SK-N-SH treated with all-trans-retinoic acid at 6 μM for 48 hours (cell line): ENCODE data around the gene CNTN6.
"Not testable (repeated sequence)": the region's sequence is repeated elsewhere in the genome, so short reads cannot be mapped to it uniquely, and the experiment has no call there.

Experiments
- ATAC-seq: fragments of 200-7000 bp; cut with Tn5 transposase; 3 replicates; pipeline ENCODE4 v1.9.1; 2020; ENCODE audit warnings: mild to moderate bottlenecking, moderate library complexity
- ARNTL ChIP-seq: fragments of 450-650 bp; formaldehyde crosslinking; IDR thresholded peaks from 2 replicates; pipeline ENCODE4 v1.5.0; 2020; ENCODE audit warnings: low read depth, mild to moderate bottlenecking, moderate library complexity, borderline replicate concordance
- BACH2 ChIP-seq: fragments of 250-450 bp; sonication (Bioruptor Pico); IDR thresholded peaks from 2 replicates; pipeline ENCODE4 v1.9.0; 2021; ENCODE audit warnings: mild to moderate bottlenecking, borderline replicate concordance
- CSDC2 ChIP-seq: fragments of 250-450 bp; sonication (Bioruptor Pico); IDR thresholded peaks from 2 replicates; pipeline ENCODE4 v1.5.0; 2020; ENCODE audit warnings: mild to moderate bottlenecking, moderate library complexity
- ESRRG ChIP-seq: fragments of 250-450 bp; sonication (Bioruptor Pico); IDR thresholded peaks from 2 replicates; pipeline ENCODE4 v1.6.1; 2021; ENCODE audit warnings: mild to moderate bottlenecking
- ISL1 ChIP-seq: fragments of 250-450 bp; sonication (Bioruptor Pico); IDR thresholded peaks from 2 replicates; pipeline ENCODE4 v2.1.2; 2022; ENCODE audit warnings: mild to moderate bottlenecking, moderate library complexity
- POU6F1 ChIP-seq: fragments of 250-450 bp; sonication (Bioruptor Pico); IDR thresholded peaks from 2 replicates; pipeline ENCODE4 v1.8.0; 2021; ENCODE audit warnings: low read depth, mild to moderate bottlenecking, moderate library complexity, borderline replicate concordance
- PPARA ChIP-seq: fragments of 250-450 bp; sonication (Bioruptor Pico); IDR thresholded peaks from 2 replicates; pipeline ENCODE4 v1.5.0; 2020; ENCODE audit warnings: mild to moderate bottlenecking, borderline replicate concordance
- RARB ChIP-seq: fragments of 250-450 bp; sonication (Bioruptor Pico); IDR thresholded peaks from 2 replicates; pipeline ENCODE4 v1.8.0; 2021; ENCODE audit warnings: mild to moderate bottlenecking, moderate library complexity
- SNAI2 ChIP-seq: fragments of 250-450 bp; sonication (Bioruptor Pico); IDR thresholded peaks from 2 replicates; pipeline ENCODE4 v1.5.0; 2020; ENCODE audit warnings: mild to moderate bottlenecking, moderate library complexity
- TCF4 ChIP-seq: fragments of 250-450 bp; sonication (Bioruptor Pico); IDR thresholded peaks from 2 replicates; pipeline ENCODE4 v1.8.0; 2021; ENCODE audit warnings: mild to moderate bottlenecking, moderate library complexity, borderline replicate concordance
- TOX ChIP-seq: fragments of 250-450 bp; sonication (Bioruptor Pico); IDR thresholded peaks from 2 replicates; pipeline ENCODE4 v1.8.0; 2021; ENCODE audit warnings: mild to moderate bottlenecking, moderate library complexity, borderline replicate concordance
- ZC3H10 ChIP-seq: fragments of 250-450 bp; sonication (Bioruptor Pico); IDR thresholded peaks from 2 replicates; pipeline ENCODE4 v1.5.1; 2021; ENCODE audit warnings: mild to moderate bottlenecking, moderate library complexity
- ZFP3 ChIP-seq: fragments of 250-450 bp; sonication (Bioruptor Pico); IDR thresholded peaks from 2 replicates; pipeline ENCODE4 v1.5.0; 2020; ENCODE audit warnings: mild to moderate bottlenecking, moderate library complexity
- ZNF565 ChIP-seq: fragments of 450-650 bp; formaldehyde crosslinking; conservative IDR thresholded peaks from 2 replicates; pipeline ENCODE4 v1.5.0; 2020; ENCODE audit warnings: low read depth, mild to moderate bottlenecking, moderate library complexity
- ZNF70 ChIP-seq: fragments of 450-650 bp; formaldehyde crosslinking; IDR thresholded peaks from 2 replicates; pipeline ENCODE4 v1.5.0; 2020; ENCODE audit warnings: mild to moderate bottlenecking, moderate library complexity
- ZNF8 ChIP-seq: fragments of 450-650 bp; formaldehyde crosslinking; IDR thresholded peaks from 2 replicates; pipeline ENCODE4 v1.5.0; 2020; ENCODE audit warnings: mild to moderate bottlenecking, moderate library complexity
- TF ChIP-seq, protein P1 (sequence below): fragments of 250-450 bp; sonication (Bioruptor Pico); IDR thresholded peaks from 2 replicates; pipeline ENCODE4 v1.5.1; 2020; ENCODE audit warnings: low read depth, mild to moderate bottlenecking, moderate library complexity

Gene CNTN6

GRCh38 chr3:1381647-1382036, 288.8 kb downstream of the CNTN6 start:
- no peak for ATAC-seq
- TF ChIP-seq TCF4 (no peak), ESRRG (no peak), CSDC2 (CRISPR knock-in tag) (no peak)

DNA sequence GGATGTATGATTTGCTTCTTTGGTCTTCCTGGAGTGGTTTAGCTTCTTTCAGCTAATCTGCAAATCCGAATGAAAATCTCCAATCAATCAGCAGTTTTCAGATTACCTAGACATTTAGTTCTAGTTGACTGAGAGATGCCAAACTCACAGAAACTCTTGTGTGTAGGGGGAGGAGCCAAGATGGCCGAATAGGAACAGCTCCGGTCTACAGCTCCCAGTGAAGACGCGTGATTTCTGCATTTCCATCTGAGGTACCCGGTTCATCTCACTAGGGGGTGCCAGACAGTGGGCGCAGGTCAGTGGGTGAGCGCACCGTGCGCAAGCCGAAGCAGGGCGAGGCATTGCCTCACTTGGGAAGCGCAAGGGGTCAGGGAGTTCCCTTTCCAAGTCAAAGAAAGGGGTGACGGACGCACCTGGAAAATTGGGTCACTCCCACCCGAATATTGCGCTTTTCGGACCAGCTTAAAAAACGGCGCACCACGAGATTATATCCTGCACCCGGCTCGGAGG, 294.6 kb downstream of the CNTN6 start:
- ATAC-seq, result not testable (repeated sequence)

DNA sequence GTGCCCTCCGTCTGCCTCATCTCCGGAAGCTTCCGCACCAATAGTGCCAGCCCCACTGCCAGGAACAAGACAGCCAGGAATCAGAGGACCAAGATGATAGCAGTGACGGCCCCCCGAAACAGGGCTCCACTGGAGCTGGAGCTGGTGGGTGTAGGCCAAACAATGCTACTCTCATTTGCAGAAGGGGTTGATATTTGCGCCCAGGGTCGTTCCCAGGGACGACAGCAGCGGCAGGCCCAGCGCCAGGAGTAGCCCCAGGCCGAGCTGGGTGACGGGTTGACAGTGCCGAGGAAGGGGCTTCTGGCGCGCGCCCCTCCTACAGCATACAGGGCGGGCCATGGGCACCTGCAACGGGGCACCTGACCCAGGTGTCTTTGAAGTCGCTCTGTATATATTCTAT, 301.4 kb downstream of the CNTN6 start:
- no peak for ATAC-seq
- no peak for TF ChIP-seq TCF4
- no peak for TF ChIP-seq ZFP3 (CRISPR knock-in tag)
- TF ChIP-seq CSDC2 (CRISPR knock-in tag), result no peak
- no peak for TF ChIP-seq SNAI2 (CRISPR knock-in tag)
- no peak for TF ChIP-seq PPARA (CRISPR knock-in tag)
- TF ChIP-seq, protein P1, sequence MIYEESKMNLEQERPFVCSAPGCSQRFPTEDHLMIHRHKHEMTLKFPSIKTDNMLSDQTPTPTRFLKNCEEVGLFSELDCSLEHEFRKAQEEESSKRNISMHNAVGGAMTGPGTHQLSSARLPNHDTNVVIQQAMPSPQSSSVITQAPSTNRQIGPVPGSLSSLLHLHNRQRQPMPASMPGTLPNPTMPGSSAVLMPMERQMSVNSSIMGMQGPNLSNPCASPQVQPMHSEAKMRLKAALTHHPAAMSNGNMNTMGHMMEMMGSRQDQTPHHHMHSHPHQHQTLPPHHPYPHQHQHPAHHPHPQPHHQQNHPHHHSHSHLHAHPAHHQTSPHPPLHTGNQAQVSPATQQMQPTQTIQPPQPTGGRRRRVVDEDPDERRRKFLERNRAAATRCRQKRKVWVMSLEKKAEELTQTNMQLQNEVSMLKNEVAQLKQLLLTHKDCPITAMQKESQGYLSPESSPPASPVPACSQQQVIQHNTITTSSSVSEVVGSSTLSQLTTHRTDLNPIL (CRISPR knock-in tag), result no peak
- no peak for TF ChIP-seq POU6F1 (CRISPR knock-in tag)

GRCh38 chr3:1400571-1400970, 307.7 kb downstream of the CNTN6 start:
- no peak for ATAC-seq
- TF ChIP-seq ZC3H10 (CRISPR knock-in tag) (no peak), ARNTL (CRISPR knock-in tag) (no peak), PPARA (CRISPR knock-in tag) (no peak), ZFP3 (CRISPR knock-in tag) (no peak), TOX (CRISPR knock-in tag) (no peak), BACH2 (CRISPR knock-in tag) (no peak), CSDC2 (CRISPR knock-in tag) (no peak), ZNF565 (CRISPR knock-in tag) (no peak), ISL1 (CRISPR knock-in tag) (no peak), RARB (no peak), POU6F1 (CRISPR knock-in tag) (no peak), ZNF70 (CRISPR knock-in tag) (no peak)
- TF ChIP-seq, protein P1 (CRISPR knock-in tag), result no peak
- TF ChIP-seq, all 23 proteins: peak for 0

GRCh38 chr3:1404270-1404962, 311.6 kb downstream of the CNTN6 start:
- TF ChIP-seq ZNF8 (CRISPR knock-in tag) (no peak), ZNF565 (CRISPR knock-in tag) (no peak)
- TF ChIP-seq, protein P1 (CRISPR knock-in tag), result no peak
- ATAC-seq, result no peak
